NCI-H2029 (cell line): ENCODE data around the gene SELENOT.

Experiments used
- DNase-seq: peaks from one replicate; lab custom pipeline; 2025; lab: John Stamatoyannopoulos, UW

Gene SELENOT

DNA sequence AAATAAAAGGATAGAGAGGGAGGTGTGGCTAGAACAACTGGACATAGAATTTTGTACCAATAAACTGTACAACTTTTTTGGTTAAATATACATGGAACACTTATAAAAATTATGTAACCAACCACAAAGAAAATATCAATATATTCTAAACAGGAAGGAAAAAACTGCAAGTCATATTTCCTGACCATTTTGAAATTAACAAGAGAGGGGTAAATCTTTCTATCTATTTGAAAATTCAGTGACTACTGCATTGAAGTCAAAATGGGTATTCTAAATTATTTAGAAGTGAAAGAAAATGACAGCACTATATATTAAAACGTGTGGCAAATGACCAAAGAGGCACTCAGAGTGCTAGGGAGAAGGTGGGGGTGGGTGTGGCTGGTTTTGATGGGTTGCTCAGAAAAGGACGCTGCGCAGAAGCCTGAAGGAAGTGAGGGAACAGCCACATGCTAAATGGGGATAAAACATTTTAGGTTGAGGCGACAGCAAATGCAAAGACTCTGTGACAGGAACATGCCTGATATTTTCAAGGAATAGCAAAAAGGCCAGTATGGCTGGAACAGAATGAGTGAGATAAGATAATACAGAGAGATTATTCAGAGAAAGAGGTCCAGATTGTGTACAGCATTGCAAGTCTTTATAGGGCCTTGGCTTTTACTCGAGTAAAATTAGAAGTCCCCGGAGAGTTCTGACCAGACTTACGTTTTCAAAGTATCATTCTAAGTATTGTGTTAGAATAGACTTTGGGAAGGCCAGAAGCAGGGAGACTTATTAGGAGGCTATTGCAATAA is 59.5 kb downstream of the SELENOT start:
- no peak for DNase-seq

- no peak for DNase-seq
Observed at GRCh38 chr3:150663461-150663860, 60.3 kb downstream of the SELENOT start.

DNA sequence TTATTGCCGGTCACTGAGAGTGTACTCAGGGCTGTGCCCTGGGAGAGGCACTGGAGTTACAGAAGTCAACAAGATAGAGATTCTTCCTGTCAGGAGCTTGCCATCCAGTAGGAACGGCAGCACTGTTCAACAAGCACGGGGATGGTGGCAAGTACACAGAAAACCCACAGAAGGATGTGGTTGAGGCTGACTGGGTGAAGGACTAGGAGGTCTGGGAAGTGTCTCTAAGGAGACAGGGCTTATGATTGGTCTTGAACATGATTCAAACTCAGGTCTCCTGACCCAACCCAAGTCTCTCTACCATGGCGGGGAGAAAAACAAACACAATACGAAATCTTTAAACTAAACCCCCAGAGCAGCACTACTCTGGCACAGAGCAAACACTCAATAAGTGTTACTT is 63.0 kb downstream of the SELENOT start:
- DNase-seq: no peak

DNA sequence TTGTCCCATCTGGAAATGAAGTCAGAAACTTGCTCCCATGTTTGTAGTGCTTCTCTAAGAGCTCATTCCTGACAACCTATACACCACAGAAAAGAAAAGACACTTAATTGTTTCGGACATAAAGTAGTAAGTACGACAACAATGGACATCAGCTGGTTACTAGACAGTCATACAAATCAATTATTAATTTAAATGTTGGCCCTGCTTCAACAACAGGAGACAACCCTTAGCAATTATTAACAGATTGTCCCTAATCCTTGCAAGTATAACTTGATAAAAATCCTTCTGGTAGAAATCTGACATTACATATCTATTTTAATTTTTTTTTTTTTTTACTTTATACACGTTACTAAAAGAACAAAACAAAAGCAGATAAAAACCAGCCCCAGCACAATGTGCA is 70.8 kb downstream of the SELENOT start:
- DNase-seq: no peak

DNA sequence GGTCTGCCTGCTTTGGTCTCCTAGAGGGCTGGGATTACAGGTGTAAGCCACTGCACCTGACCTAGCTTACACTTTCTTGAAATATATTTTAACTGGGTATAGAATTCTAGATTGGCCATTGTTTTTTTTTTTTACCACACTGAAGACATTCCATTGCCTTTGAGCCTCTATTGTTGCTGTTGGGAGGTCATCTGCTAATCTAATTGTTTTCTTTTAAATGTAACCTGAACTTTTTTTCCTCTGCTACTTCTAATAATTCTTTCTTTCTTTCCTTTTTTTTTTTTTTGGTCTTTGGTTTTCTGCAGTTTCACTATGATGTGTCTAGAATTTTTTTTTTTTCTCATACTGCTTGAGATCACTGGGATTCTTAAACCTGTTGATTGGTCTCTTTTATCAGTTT is 72.5 kb downstream of the SELENOT start:
- no peak for DNase-seq
